Ascending aorta (tissue), 2 donors: ENCODE results near the gene CCDC43. TPM values are rescaled to one million over a fixed set of nuclear protein-coding genes. Genes with fewer than 3 reads are reported as not detected.
"Not testable (repeated sequence)": the region's sequence is repeated elsewhere in the genome, so short reads cannot be mapped to it uniquely, and the experiment has no call there.

ENCODE experiments used
- DNase-seq, 2 donors: peaks; one replicate each; pipeline ENCODE4 v3.0.0-alpha.2; 2019; ENCODE audit warnings: low spot score in 2 of 2
- H3K27ac ChIP-seq, 2 donors: fragments of 200-600 bp; sonication (generic); one replicate each; pipeline ENCODE4 v1.5.1; 2016 to 2017; ENCODE audit warnings: mild to moderate bottlenecking in 1 of 2
- H3K27me3 ChIP-seq: fragments of 200-600 bp; sonication (generic); one replicate; pipeline ENCODE4 v1.5.1; 2017
- H3K36me3 ChIP-seq, 2 donors: fragments of 200-600 bp; sonication (generic); one replicate each; pipeline ENCODE4 v1.5.1; 2016
- H3K4me1 ChIP-seq, 2 donors: fragments of 200-600 bp; sonication (generic); one replicate each; pipeline ENCODE4 v1.5.1; 2016 to 2017; ENCODE audit warnings: mild to moderate bottlenecking in 1 of 2
- H3K4me3 ChIP-seq, 2 donors: fragments of 200-600 bp; sonication (generic); one replicate each; pipeline ENCODE4 v1.5.1; 2016 to 2017; ENCODE audit warnings: mild to moderate bottlenecking in 1 of 2
- H3K9me3 ChIP-seq, 2 donors: fragments of 200-600 bp; sonication (generic); one replicate each; pipeline ENCODE4 v1.5.1; 2016
- intact Hi-C: fragments of 100-400 bp; cut with DNase I; formaldehyde crosslinking; loops from one replicate; pipeline ENCODE4 v1.15.1; 2023
- total RNA-seq: library from RNA; depleted of rRNA; stranded (reverse); fragments of >200 nt; gene quantifications from one replicate; pipeline ENCODE4 v1.1.0, GENCODE V29; 2016
- TF ChIP-seq, protein P1 (sequence below), 3 experiments: fragments of 200-600 bp in 2 of 3; fragments of 450-650 bp in 1 of 3; sonication (generic) in 2 of 3; IDR thresholded peaks; one replicate each; pipeline ENCODE4 v1.5.1; 2016 to 2019; ENCODE audit warnings: antibody characterized with exemption in 3 of 3, mild to moderate bottlenecking in 1 of 3, moderate library complexity in 1 of 3

Gene CCDC43, protein sequence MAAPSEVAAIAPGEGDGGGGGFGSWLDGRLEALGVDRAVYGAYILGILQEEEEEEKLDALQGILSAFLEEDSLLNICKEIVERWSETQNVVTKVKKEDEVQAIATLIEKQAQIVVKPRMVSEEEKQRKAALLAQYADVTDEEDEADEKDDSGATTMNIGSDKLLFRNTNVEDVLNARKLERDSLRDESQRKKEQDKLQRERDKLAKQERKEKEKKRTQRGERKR
- total RNA-seq: 2.6 TPM

DNA sequence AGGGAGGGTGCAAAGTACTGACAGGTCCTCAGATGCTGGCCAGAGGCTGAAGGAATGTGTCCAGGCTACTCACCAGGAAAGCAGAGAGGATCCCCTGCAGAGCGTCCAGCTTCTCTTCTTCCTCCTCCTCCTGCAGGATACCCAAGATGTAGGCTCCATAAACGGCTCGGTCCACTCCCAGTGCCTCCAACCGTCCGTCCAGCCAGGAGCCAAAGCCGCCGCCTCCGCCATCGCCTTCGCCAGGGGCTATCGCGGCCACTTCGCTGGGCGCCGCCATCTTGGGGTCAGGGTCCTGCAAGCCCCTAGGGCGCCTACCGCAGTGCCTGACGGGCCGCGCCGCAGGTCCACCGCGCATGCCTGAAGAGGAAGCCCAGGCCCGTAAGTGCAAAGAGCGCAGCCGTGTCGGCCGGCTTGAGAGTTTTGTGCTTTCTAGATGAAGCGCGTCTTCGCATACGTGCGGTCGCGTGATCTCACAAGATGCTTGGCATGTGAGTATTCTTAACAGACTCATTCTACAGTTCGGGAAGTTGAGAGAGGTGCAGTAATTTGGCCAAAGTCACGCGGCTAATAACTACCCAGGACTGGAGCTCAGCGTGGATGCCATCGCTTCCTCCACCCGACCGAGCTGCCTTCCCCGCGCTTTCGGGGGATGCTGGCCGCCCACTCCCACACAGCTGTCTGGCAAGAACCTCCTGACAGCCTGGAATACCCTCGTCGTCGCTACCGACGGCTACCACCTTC, at the start of gene CCDC43:
CCDC43 (minus strand) TSS at position 300 of the 741 bp plus-strand sequence; CDS start at position 277, 23 bp downstream.
- no peaks in the 10 kb centered on the region for H3K9me3 ChIP-seq
- H3K36me3 ChIP-seq: peaks cover 0 to 3% of the 10 kb centered on the region in 2 donors
- H3K4me3 ChIP-seq: peak within 1 kb of the TSS; percentile 75 to 76
- TF ChIP-seq, protein P1, sequence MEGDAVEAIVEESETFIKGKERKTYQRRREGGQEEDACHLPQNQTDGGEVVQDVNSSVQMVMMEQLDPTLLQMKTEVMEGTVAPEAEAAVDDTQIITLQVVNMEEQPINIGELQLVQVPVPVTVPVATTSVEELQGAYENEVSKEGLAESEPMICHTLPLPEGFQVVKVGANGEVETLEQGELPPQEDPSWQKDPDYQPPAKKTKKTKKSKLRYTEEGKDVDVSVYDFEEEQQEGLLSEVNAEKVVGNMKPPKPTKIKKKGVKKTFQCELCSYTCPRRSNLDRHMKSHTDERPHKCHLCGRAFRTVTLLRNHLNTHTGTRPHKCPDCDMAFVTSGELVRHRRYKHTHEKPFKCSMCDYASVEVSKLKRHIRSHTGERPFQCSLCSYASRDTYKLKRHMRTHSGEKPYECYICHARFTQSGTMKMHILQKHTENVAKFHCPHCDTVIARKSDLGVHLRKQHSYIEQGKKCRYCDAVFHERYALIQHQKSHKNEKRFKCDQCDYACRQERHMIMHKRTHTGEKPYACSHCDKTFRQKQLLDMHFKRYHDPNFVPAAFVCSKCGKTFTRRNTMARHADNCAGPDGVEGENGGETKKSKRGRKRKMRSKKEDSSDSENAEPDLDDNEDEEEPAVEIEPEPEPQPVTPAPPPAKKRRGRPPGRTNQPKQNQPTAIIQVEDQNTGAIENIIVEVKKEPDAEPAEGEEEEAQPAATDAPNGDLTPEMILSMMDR (IDR thresholded peaks at IDR 0.05): no peak
- H3K27ac ChIP-seq: peak within 1 kb of the TSS; percentile 72
- DNase-seq: peak; percentile 29 to 91
- H3K27me3 ChIP-seq: no peaks in the 10 kb centered on the region
- H3K4me1 ChIP-seq: peaks cover 0 to 11% of the 10 kb centered on the region in 2 donors
- intact Hi-C loops: no loop called here

DNA sequence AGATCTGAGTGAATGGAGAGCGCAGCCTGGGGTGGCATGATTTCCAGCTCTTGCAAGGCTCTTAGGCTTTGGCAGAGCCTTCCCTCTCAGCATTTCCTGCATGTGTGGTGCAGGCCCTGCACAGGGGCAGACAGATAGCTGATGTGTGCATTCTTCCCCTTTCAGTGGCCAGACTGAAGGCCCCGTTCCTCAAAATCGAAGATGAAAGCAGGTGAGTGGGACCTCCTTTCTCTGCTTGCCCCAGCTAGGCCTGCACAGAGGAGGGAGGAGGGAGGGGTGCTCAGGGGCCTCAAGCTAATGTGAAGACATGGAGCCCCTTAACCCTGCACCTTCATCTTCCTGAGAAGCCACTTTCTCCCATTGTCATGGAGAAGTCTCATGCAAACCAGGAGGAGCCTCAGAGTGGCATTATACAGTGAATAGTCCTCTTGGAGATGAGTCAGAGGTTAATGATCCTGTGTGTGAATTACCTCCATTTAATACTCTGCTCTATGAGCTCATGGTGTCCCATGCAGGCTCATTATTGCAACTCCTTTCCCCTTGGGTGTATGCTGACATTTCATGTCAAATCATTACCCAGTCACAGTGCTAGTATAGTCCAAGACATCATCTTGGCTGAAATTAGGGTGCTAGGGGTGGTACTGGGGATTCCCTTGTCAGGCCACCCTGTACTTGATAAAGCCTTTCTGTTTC, 48.8 kb upstream of the CCDC43 start:
- Histone ChIP-seq H3K36me3 (no peaks in the 10 kb centered on the region), H3K9me3 (no peaks in the 10 kb centered on the region), H3K27ac (no peak overlapping the region), H3K4me1 (no peaks in the 10 kb centered on the region), H3K27me3 (no peaks in the 10 kb centered on the region), H3K4me3 (no peak overlapping the region)
- intact Hi-C loops: no loop called here
- no peak for DNase-seq
- TF ChIP-seq, protein P1 (IDR thresholded peaks at IDR 0.05): no peak

DNA sequence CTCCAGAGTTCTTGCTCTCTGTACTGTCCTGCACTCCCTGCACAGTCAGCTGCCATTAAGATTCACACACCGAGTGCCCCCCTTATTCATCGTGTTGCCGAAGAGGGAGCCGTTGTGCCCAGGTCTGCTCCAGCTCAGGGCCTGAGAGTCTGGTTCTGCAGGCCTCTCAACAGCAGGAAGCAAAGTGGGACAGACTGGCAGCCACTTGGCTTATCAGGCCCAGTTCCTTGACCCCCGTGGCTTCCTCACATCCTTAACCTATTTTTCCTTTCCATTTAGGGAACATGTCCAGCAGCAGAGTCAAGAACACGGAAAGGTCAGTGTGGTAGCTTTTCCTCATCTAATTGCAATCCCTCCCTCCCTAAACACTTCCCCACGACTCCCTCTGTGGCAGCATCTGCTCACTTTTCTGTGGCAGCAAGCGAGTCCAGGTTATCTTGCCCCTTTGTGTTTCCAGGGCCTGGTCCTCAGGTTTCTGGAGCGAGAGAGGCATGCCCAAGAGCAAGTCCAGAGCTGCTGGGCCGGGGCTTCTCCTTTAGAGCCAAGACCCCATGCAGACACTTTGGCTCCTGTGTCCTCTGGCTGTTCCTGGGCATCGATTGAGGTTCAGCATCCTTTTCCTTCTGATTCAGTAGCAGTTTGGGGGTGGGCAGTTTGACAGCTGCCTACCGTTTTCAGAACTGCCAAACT, 47.1 kb upstream of the CCDC43 start:
- H3K4me3 ChIP-seq: no peak overlapping the region
- no peaks in the 10 kb centered on the region for H3K4me1 ChIP-seq
- no peak for DNase-seq
- H3K27me3 ChIP-seq: no peaks in the 10 kb centered on the region
- H3K27ac ChIP-seq: no peak overlapping the region
- intact Hi-C loops: no loop called here
- TF ChIP-seq, protein P1 (IDR thresholded peaks at IDR 0.05): no peak
- no peaks in the 10 kb centered on the region for H3K36me3 ChIP-seq
- no peaks in the 10 kb centered on the region for H3K9me3 ChIP-seq

DNA sequence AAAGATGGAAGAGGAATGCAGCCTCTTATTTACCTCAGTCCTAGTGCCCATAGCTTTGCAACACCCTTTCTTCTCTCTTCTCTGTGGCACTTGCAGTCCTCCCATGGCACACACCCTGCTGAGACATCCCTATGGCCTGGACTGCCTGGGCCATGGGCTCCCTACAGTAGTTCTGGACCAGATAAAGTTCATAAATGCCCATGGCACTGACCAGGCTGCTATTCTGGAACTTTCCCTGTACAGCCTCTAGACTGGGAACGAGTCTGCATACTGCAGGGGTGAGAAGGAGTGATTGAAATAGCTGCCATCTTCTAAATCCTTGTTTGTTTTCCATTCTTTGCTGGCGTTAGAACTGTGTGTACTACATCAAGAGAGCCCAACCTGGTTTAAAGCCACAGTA, 44.7 kb upstream of the CCDC43 start:
- intact Hi-C loops: no loop called here
- Histone ChIP-seq H3K9me3 (no peaks in the 10 kb centered on the region), H3K27me3 (no peaks in the 10 kb centered on the region), H3K4me3 (no peak overlapping the region), H3K4me1 (no peaks in the 10 kb centered on the region), H3K36me3 (no peaks in the 10 kb centered on the region), H3K27ac (no peak overlapping the region)
- TF ChIP-seq, protein P1 (IDR thresholded peaks at IDR 0.05): no peak
- DNase-seq: no peak

DNA sequence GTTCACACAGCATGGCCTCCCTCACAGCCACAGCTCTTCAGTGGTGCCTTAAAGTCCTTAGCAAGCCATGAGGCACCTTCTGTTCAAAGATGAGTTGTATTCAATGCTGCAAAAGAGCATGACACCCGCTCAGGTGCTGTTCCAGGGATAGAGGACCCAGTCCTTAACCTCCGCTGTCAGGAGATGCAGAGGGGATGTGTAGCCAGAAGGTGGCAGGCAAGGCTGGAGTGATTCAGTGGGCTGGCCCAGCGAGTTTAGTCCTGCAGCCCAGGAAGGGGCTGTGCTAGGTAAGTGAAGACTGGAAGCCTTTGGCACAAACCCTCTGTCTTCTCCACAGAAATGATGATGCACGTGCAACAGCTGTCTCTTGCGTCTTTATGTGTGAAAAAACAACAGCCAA, 44.2 kb upstream of the CCDC43 start:
- H3K4me1 ChIP-seq: no peaks in the 10 kb centered on the region
- H3K9me3 ChIP-seq: no peaks in the 10 kb centered on the region
- intact Hi-C loops: no loop called here
- H3K4me3 ChIP-seq: no peak overlapping the region
- DNase-seq: no peak
- TF ChIP-seq, protein P1 (IDR thresholded peaks at IDR 0.05): no peak
- H3K27me3 ChIP-seq: no peaks in the 10 kb centered on the region
- no peaks in the 10 kb centered on the region for H3K36me3 ChIP-seq
- no peak overlapping the region for H3K27ac ChIP-seq

DNA sequence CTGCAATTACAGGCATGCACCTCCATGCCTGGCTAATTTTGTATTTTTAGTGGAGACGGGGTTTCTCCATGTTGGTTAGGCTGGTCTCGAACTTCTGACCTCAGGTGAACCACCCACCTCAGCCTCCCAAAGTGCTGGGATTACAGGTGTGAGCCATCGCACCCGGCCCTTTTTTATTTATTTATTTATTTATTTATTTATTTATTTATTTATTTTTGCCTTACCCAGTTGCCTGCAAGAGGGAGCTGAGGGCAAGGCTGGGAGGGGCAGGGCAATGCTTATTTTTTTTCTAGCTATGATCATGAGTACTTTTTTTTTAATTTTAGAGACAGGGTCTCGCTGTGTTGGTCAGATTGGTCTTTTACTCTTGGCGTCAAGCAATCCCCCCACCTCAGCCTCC, 36.5 kb upstream of the CCDC43 start:
- DNase-seq, H3K4me1 ChIP-seq, H3K4me3 ChIP-seq, H3K9me3 ChIP-seq, H3K36me3 ChIP-seq, H3K27me3 ChIP-seq, intact Hi-C loops, H3K27ac ChIP-seq: not testable (repeated sequence)
